Psoas muscle (tissue), 8 donors: ENCODE results near the gene CCDC34. TPM values are rescaled to one million over a fixed set of nuclear protein-coding genes. Genes with fewer than 3 reads are reported as not detected.

Experiments used
- ATAC-seq, 4 donors: fragments of 200-7000 bp; cut with Tn5 transposase; one replicate each; pipeline ENCODE4 v1.9.1; 2020; ENCODE audit warnings: moderate library complexity in 3 of 4, mild to moderate bottlenecking in 2 of 4
- DNase-seq, 2 donors: peaks; one replicate each; pipeline ENCODE4 v3.0.0-alpha.2; 2020
- H3K27ac ChIP-seq: fragments of 200-600 bp; one replicate; pipeline ENCODE4 v1.8.0; 2022
- H3K27me3 ChIP-seq, 3 donors: fragments of 200-600 bp in 1 of 3; one replicate each; pipeline versions ENCODE4 v1.6.1 to v1.8.0; 2013 to 2022; ENCODE audit warnings: low read length in 2 of 3, mild to moderate bottlenecking in 2 of 3, moderate library complexity in 1 of 3; ENCODE audit not compliant: insufficient read depth in 3 of 3
- H3K36me3 ChIP-seq, 2 donors: fragments of 200-600 bp in 1 of 2; one replicate each; pipeline versions ENCODE4 v1.6.1 to v1.8.0; 2013 to 2022; ENCODE audit warnings: low read depth in 1 of 2, mild to moderate bottlenecking in 1 of 2, moderate library complexity in 1 of 2; ENCODE audit not compliant: insufficient read depth in 1 of 2
- H3K4me1 ChIP-seq: fragments of 200-600 bp; one replicate; pipeline ENCODE4 v1.8.0; 2022
- H3K4me3 ChIP-seq: fragments of 200-600 bp; one replicate; pipeline ENCODE4 v1.8.0; 2022; ENCODE audit warnings: mild to moderate bottlenecking
- H3K9me3 ChIP-seq: fragments of 200-600 bp; one replicate; pipeline ENCODE4 v1.8.0; 2022
- WGBS, 3 donors: extraction: QIAGEN DNeasy Blood & Tissue Kit; methylation state at CpG; one replicate each; pipeline versions ENCODE4 v1.1.6 to v1.1.7; 2013; 5-methylcytosine and 5-hydroxymethylcytosine counted together
- intact Hi-C, 2 donors: fragments of 100-400 bp; cut with DNase I; formaldehyde crosslinking; loops; one replicate each; pipeline versions ENCODE4 v1.11.0 to v1.14.2; 2022
- polyA plus RNA-seq, 3 donors: library from polyadenylated mRNA; stranded (reverse); fragments of 200-250 nt; gene quantifications; one replicate each; pipeline ENCODE4 v1.2.3, GENCODE V29; 2013
- total RNA-seq, 4 donors: library from RNA; stranded (reverse); fragmentation: NEBNext Ultra II Directional in 2 of 4; extraction: Animal tissue kit (Norgen Biotek cat#: 25700) in 2 of 4; gene quantifications; one replicate each; pipeline versions ENCODE4 v1.2.1 to v1.2.4, GENCODE V29; 2021 to 2023
- TF ChIP-seq, protein P1 (sequence below): fragments of 200-600 bp; IDR thresholded peaks from one replicate; pipeline ENCODE4 v1.8.0; 2022; ENCODE audit warnings: antibody characterized with exemption
- donor health status: healthy with polysubstance abuse.
- donor health status: DM: no; HTN: no; CAD: no; lungs with moderate emphysema.
- donor health status: Bipolar disorder and iron deficiency.
- donor health status: healthy.
- donor health status: DM: yes; HTN: yes; CAD: no.
- donor health status: DM: no; HTN: no; CAD: no.
- donor health status: DM: no; HTN: no; CAD: no.
- donor health status: DM: yes; HTN: yes; CAD: no.

The CCDC34 gene
- total and polyA plus RNA-seq, 7 donors: 1.9 to 7.6 (median 3.4) TPM

DNA sequence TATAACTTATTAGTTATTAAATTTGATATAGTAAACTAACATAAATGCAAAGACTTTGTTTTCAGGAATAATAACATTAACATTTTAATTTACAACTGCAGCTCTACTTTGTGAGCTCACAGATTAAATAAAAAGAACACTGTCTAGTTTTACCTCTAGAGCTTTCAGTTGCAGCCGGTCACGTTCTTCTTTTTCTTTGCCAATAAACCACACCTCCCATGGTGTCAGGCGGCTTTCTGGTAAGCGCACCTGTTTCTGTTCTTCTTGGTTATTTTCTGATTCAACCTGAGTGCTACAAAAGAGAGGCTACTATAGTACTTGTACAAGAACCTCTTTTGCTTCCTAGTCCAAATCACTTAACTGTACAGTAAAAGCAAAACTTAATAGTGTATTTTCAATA lies 5.8 kb downstream of the CCDC34 start:
- no peaks in the 10 kb centered on the region for H3K36me3 ChIP-seq
- DNase-seq: no peak
- intact Hi-C loops: no loop called here
- peak overlapping the region; percentile 17 for H3K27ac ChIP-seq
- H3K4me1 ChIP-seq: peaks cover 7% of the 10 kb centered on the region
- TF ChIP-seq, protein P1, sequence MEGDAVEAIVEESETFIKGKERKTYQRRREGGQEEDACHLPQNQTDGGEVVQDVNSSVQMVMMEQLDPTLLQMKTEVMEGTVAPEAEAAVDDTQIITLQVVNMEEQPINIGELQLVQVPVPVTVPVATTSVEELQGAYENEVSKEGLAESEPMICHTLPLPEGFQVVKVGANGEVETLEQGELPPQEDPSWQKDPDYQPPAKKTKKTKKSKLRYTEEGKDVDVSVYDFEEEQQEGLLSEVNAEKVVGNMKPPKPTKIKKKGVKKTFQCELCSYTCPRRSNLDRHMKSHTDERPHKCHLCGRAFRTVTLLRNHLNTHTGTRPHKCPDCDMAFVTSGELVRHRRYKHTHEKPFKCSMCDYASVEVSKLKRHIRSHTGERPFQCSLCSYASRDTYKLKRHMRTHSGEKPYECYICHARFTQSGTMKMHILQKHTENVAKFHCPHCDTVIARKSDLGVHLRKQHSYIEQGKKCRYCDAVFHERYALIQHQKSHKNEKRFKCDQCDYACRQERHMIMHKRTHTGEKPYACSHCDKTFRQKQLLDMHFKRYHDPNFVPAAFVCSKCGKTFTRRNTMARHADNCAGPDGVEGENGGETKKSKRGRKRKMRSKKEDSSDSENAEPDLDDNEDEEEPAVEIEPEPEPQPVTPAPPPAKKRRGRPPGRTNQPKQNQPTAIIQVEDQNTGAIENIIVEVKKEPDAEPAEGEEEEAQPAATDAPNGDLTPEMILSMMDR: no peak
- WGBS, 3 donors: 21 to 49% (median 33%) methylated on average over 4 of the region's 4 CpGs
- no peaks in the 10 kb centered on the region for H3K9me3 ChIP-seq
- H3K4me3 ChIP-seq: no peak overlapping the region
- peak in 3 of 4 donors; percentile 77 to 90 (median 81) for ATAC-seq
- no peaks in the 10 kb centered on the region for H3K27me3 ChIP-seq

DNA sequence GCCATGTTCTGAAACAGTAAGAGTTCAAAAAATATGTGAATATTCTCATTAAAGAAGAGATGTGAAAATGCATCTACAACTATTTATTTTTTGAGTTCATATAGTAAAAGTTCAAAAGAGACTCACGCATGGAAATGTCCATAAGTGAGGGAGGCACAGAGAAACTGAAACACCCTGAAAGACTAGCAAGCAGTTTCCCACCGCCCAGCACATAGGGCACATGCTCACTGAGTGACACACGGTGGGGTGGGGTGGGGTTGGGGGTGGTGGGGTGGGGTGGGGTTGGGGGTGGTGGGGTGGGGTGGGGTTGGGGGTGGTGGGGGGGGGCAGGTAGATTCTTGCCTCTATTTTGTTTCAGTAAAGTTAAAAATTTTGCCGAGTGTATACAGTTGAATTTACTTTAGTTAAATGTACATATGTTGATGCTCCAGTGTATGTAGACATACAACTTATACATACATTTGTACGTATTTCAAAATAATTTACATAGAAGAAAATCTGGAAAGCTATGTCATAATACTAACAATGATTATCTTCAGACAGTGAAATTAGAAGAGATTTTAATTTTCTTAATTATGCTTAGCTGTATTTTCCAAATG lies 6.3 kb downstream of the CCDC34 start:
- no peaks in the 10 kb centered on the region for H3K9me3 ChIP-seq
- intact Hi-C loops: no loop called here
- 75 to 88% (median 83%) methylated on average over 5 of the region's 5 CpGs for WGBS, 3 donors
- H3K4me1 ChIP-seq: peaks cover 7% of the 10 kb centered on the region
- DNase-seq (no peak), ATAC-seq (no peak)
- H3K27ac ChIP-seq: peak overlapping the region; percentile 17
- no peaks in the 10 kb centered on the region for H3K36me3 ChIP-seq
- TF ChIP-seq, protein P1: no peak
- no peaks in the 10 kb centered on the region for H3K27me3 ChIP-seq
- no peak overlapping the region for H3K4me3 ChIP-seq

- TF ChIP-seq, protein P1: no peak
- no peaks in the 10 kb centered on the region for H3K9me3 ChIP-seq
- peaks cover 7% of the 10 kb centered on the region for H3K4me1 ChIP-seq
- no peak overlapping the region for H3K27ac ChIP-seq
- H3K4me3 ChIP-seq: no peak overlapping the region
- 86 to 92% (median 86%) methylated on average over 3 of the region's 3 CpGs for WGBS, 3 donors
- no peak for ATAC-seq
- no peaks in the 10 kb centered on the region for H3K27me3 ChIP-seq
- no peak for DNase-seq
- intact Hi-C loops: no loop called here
- no peaks in the 10 kb centered on the region for H3K36me3 ChIP-seq
Measured at GRCh38 chr11:27355575-27356104, 7.4 kb downstream of the CCDC34 start.

GRCh38 chr11:27354359-27354965 lies 8.6 kb downstream of the CCDC34 start:
- H3K9me3 ChIP-seq: no peaks in the 10 kb centered on the region
- peaks cover 0 to 2% of the 10 kb centered on the region in 2 donors for H3K36me3 ChIP-seq
- DNase-seq (no peak), ATAC-seq (peak in 1 of 4 donors; percentile 26)
- intact Hi-C loops: no loop called here
- 55 to 70% (median 63%) methylated on average over 5 of the region's 5 CpGs for WGBS, 3 donors
- no peak overlapping the region for H3K27ac ChIP-seq
- no peak overlapping the region for H3K4me3 ChIP-seq
- H3K27me3 ChIP-seq: no peaks in the 10 kb centered on the region
- peaks cover 7% of the 10 kb centered on the region for H3K4me1 ChIP-seq
- TF ChIP-seq, protein P1: no peak
